VCaP (cell line): ENCODE data around the gene DCDC2C.

Experiments
- H3K27ac ChIP-seq: fragments of 450-650 bp; 2 replicates; pipeline ENCODE4 v1.5.1; 2017
- TF ChIP-seq, protein P1 (sequence below): fragments of 450-650 bp; conservative IDR thresholded peaks from 2 replicates; pipeline ENCODE4 v1.5.1; 2017; ENCODE audit warnings: mild to moderate bottlenecking, moderate library complexity

Gene DCDC2C

DNA sequence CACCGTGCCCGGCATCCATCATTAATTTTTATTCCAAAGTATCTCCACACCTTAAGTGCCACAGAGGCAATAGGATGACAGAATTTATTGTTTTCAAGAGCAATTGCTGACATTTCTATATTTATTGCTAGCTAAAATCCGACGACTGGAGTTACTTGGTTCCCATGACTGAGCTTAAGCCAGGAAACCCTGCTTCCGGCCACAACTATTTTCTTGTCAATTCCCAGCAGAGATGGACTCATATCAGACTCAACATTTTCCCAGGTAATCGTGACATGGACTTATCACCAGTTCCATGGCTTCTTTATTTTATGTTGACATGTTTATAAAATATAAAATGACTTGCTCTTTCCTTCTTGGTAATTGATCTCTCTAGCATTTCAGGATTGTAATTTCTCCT lies 20.6 kb upstream of the DCDC2C start:
- TF ChIP-seq, protein P1, sequence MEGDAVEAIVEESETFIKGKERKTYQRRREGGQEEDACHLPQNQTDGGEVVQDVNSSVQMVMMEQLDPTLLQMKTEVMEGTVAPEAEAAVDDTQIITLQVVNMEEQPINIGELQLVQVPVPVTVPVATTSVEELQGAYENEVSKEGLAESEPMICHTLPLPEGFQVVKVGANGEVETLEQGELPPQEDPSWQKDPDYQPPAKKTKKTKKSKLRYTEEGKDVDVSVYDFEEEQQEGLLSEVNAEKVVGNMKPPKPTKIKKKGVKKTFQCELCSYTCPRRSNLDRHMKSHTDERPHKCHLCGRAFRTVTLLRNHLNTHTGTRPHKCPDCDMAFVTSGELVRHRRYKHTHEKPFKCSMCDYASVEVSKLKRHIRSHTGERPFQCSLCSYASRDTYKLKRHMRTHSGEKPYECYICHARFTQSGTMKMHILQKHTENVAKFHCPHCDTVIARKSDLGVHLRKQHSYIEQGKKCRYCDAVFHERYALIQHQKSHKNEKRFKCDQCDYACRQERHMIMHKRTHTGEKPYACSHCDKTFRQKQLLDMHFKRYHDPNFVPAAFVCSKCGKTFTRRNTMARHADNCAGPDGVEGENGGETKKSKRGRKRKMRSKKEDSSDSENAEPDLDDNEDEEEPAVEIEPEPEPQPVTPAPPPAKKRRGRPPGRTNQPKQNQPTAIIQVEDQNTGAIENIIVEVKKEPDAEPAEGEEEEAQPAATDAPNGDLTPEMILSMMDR = no peak
- no peak overlapping the region for H3K27ac ChIP-seq

DNA sequence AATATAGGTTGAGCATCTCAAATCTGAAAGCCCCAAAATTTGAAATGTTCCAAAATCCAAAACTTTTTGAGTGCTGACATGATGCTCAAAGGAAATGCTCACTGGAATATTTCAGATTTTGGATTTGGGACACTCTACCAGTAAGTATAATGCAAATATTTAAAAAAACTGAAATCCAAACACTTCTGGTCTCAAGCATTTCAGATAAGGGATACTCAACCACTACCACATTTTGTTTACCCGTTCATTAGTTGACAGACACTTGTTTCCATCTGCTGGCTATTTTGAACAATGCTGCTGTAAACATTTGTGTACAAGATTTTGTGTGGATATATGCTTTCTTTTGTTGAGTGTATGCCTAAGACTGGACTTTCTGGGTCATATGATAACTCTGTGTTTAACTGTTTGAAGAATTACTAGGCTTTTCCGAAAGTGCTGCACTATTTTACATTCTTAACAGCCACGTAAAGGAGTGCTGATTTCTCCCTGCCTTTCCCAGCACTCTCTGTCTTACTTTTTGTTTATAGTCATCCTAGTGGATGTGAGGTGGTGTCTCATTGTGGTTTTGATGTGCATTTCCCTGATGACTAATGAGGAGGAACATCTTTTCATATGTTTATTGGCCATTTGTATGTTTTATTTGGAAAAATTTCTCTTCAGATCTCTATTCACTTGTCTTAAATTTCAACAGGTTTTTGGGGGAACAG lies 19.5 kb upstream of the DCDC2C start:
- TF ChIP-seq, protein P1 = 0 out of 2 replicates have a peak, but pooled peaks have one; percentile 15
- no peak overlapping the region for H3K27ac ChIP-seq

DNA sequence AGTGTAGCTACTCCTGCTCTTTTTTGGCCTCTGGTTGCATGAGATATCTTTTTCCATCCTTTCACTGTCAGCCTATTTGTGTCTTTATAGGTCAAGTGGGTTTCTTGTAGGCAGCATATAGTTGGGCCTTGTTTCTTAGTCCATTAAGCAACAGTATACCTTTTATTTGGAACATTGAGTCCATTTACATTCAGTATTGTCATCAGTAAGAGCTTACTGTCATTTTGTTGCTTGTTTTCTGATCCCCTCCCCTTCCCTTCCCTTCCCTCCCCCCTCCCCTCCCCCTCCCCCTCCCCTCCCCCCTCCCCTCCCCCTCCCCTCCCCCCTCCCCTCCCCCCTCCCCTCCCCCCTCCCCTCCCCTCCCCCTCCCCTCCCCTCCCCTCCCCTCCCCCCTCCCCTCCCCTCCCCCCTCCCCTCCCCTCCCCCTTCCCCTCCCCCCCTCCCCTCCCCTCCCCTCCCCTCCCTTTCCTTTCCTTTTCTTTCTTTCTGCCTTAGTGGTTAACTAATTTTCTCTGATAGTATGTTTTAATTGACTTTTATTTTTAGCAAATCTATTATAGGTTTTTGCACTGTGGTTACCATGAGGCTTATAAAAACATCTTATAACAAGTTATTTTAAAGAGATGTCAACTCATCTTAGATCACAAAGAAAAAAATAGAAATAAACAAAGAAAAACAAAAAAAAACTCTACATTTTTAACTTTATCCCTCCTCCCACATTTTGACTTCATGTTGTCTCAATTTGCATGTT lies 13.2 kb upstream of the DCDC2C start:
- H3K27ac ChIP-seq = no peak overlapping the region
- TF ChIP-seq, protein P1 = no peak

DNA sequence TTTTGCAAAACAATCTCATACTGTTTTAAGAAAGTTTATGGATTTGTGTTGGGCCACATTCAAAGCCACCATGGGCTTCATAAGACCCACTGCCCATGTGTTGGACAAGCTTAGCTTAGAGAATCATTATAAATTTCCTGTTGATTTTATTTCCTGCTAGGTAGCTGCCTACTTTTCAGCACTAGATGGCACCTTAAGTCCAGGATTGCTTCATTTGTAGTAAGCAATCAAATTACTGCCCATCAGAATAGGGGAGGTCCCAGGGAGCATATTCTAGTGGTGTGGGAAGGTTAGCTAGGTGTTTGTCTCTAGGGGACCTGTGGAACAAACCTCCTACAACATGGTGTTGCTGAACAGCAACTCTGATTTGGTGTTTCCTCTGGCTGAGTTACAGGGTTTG lies 11.0 kb upstream of the DCDC2C start:
- TF ChIP-seq, protein P1 = peak; percentile 81

DNA sequence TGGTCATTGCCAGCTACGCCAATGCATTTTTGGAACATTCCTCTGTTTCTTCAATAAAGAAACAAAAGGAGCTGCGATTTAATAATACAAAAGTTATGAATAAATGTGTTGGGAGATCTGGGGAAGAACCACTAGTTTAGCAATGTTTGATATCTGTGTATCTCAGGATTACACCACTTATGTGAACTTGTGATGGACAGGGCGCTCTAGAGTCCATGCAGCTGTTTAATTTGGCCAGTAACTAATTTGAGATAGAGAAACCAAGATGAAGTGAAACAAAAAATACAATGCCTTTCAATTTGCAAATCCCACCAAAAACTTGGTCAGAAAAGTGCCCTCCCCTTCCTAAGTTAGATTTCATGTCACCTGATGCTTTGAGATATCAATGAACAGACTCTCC lies 6.8 kb upstream of the DCDC2C start:
- TF ChIP-seq, protein P1 = no peak
- no peak overlapping the region for H3K27ac ChIP-seq

More for the DNA sequence above, 11.0 kb upstream of the DCDC2C start:
- H3K27ac ChIP-seq = no peak overlapping the region

DNA sequence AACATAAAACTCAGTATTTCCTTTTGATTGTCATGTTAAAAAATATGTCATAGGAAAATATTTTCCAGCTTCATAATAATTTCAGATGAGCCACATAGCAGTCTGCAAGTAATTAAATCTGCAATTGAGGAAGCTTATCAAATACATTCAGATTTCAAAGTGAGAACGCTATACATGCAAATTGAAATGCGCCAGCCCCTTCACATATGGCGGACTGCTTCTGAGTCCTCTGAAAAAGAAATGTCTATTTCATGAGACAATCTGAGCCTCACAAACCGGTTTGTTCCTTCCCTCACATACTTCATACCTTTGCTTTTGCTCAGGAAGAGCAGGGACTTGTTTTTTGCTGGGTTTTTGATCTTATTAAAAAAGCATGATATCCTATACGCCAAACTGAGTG lies 2.3 kb upstream of the DCDC2C start:
- H3K27ac ChIP-seq = no peak overlapping the region
- TF ChIP-seq, protein P1 = no peak

DNA sequence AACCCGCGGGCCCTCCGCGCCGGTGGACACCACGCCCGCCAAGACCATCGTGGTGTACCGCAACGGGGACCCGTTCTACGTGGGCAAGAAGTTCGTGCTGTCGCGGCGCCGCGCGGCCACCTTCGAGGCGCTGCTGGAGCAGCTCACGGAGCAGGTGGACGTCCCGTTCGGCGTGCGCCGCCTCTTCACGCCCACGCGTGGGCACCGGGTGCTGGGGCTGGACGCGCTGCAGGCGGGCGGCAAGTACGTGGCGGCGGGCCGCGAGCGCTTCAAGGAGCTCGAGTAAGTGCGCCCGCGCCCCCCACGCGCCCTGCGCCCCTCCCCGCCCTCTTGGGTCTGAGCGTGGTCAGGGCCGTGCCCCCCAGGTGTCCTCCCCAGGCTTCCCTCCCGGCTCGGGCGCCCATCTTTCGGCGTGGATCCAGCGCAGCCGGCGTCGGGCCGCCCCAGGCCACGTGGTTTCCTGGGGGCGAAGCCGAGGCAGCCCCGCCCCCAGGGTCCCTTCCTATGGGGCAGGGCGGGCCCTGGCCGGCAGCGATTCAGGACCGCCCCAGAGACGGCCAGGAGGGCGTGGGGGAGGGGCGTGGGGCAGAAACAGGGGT lies 481 bp downstream of the DCDC2C start:
- TF ChIP-seq, protein P1 = no peak

More for the DNA sequence above, 481 bp downstream of the DCDC2C start:
- H3K27ac ChIP-seq = no peak overlapping the region
